K562 (cell line): ENCODE measurements around the gene ECHDC1. TPM values are rescaled to one million over a fixed set of nuclear protein-coding genes. Genes with fewer than 3 reads are reported as not detected.

Experiments used
- ATAC-seq: fragments of 200-7000 bp; cut with Tn5 transposase; 3 replicates; pipeline ENCODE4 v1.9.1; 2020; ENCODE audit warnings: moderate library complexity
- BruUV-seq: library from RNA; stranded (reverse); fragments of 400-500 nt; replicated peaks from 2 replicates; lab custom pipeline; 2021; lab: Mats Ljungman, UMichigan
- CTCF ChIA-PET: fragments of 300-600 bp; formaldehyde crosslinking; extraction: SDS; loops from one replicate; lab custom pipeline; 2021; ENCODE audit warnings: low intra/inter-chr PET ratio; lab: Yijun Ruan, JAX
- POLR2A ChIA-PET: fragments of 300-600, 350-650 bp; sonication (Branson Sonifier 250); formaldehyde crosslinking; extraction: SDS; loops from one replicate; lab custom pipeline; 2021; ENCODE audit warnings: antibody characterized with exemption, inconsistent platforms; lab: Yijun Ruan, JAX
- DNase-seq, 4 experiments: peaks; one replicate each; pipeline versions ENCODE4 v3.0.0 to v3.0.0-alpha.2; 2011 to 2018; ENCODE audit warnings: low spot score in 3 of 4, mixed read lengths in 3 of 4; ENCODE audit errors: extremely low read depth in 1 of 4
- FAIRE-seq: peaks from 2 replicates; lab custom pipeline; 2011; peaks lifted over from hg19 to GRCh38; lab: Jason Lieb, UNC
- H2AFZ ChIP-seq: 2 replicates; pipeline ENCODE4 v1.6.0; 2011; ENCODE audit warnings: low read depth, low read length, control low read depth, inconsistent platforms
- H3K27ac ChIP-seq: fragments of 200-600 bp; 3 replicates; pipeline ENCODE4 v1.8.0; 2011; ENCODE audit warnings: low read depth, mild to moderate bottlenecking, control low read depth, inconsistent platforms, low read length, moderate library complexity, mixed read lengths; ENCODE audit errors: extremely low read depth
- H3K27me3 ChIP-seq, 2 experiments: fragments of 300-600 bp in 1 of 2; 2 replicates in 1 of 2; 3 replicates in 1 of 2; pipeline versions ENCODE4 v1.6.0 to v1.8.0; 2011; ENCODE audit warnings: inconsistent platforms in 2 of 2, low read length in 2 of 2, mild to moderate bottlenecking in 1 of 2, mixed read lengths in 1 of 2, moderate library complexity in 1 of 2; ENCODE audit not compliant: control insufficient read depth in 2 of 2, insufficient read depth in 2 of 2
- H3K36me3 ChIP-seq: fragments of 300-600 bp; 3 replicates; pipeline ENCODE4 v1.8.0; 2011; ENCODE audit warnings: mild to moderate bottlenecking, low read length, inconsistent platforms; ENCODE audit not compliant: control insufficient read depth, insufficient read depth
- H3K4me1 ChIP-seq, 2 experiments: fragments of 200-600 bp in 1 of 2; replicated peaks in 1 of 2; 2 replicates in 1 of 2; 3 replicates in 1 of 2; pipeline versions ENCODE4 v1.5.1 to v1.8.0; 2011; ENCODE audit warnings: inconsistent platforms in 2 of 2, low read length in 2 of 2, mild to moderate bottlenecking in 1 of 2, mixed read lengths in 1 of 2, moderate library complexity in 1 of 2; ENCODE audit not compliant: control insufficient read depth in 2 of 2, insufficient read depth in 2 of 2
- H3K4me2 ChIP-seq: 2 replicates; pipeline ENCODE4 v1.6.1; 2011; ENCODE audit warnings: low read length, control low read depth, inconsistent platforms, mixed read lengths; ENCODE audit not compliant: insufficient read depth
- H3K4me3 ChIP-seq: fragments of 200-600 bp; sonication (generic), shearing (Covaris generic); 2 replicates; pipeline ENCODE4 v1.5.1; 2016; ENCODE audit warnings: control low read depth, inconsistent platforms
- H3K79me2 ChIP-seq: fragments of 200-600 bp; 3 replicates; pipeline ENCODE4 v1.8.0; 2011; ENCODE audit warnings: low read length, inconsistent platforms; ENCODE audit not compliant: control insufficient read depth, insufficient read depth
- H3K9ac ChIP-seq, 2 experiments: 2 replicates each; pipeline versions ENCODE4 v1.6.0 to v1.6.1; 2011; ENCODE audit warnings: low read depth in 2 of 2, low read length in 2 of 2, control low read depth in 1 of 2, inconsistent platforms in 1 of 2, mild to moderate bottlenecking in 1 of 2, mixed read lengths in 1 of 2; ENCODE audit not compliant: insufficient read depth in 1 of 2
- H3K9me1 ChIP-seq: one replicate; pipeline ENCODE4 v1.6.0; 2011; ENCODE audit warnings: inconsistent platforms, mild to moderate bottlenecking, low read length, moderate library complexity; ENCODE audit not compliant: control insufficient read depth, insufficient read depth
- H3K9me3 ChIP-seq: replicated peaks from 2 replicates; pipeline ENCODE4 v1.5.1; 2011; ENCODE audit warnings: low read depth, low read length, inconsistent platforms; ENCODE audit not compliant: control insufficient read depth, insufficient read depth
- H4K20me1 ChIP-seq: replicated peaks from 2 replicates; pipeline ENCODE4 v1.6.1; 2011; ENCODE audit warnings: low read length, inconsistent platforms, mixed read lengths; ENCODE audit not compliant: control insufficient read depth, insufficient read depth
- CEBPB ChIP-seq: fragments of 450-650 bp; IDR thresholded peaks from 2 replicates; pipeline ENCODE4 v1.6.1; 2016; ENCODE audit warnings: missing genetic modification characterization, missing compliant biosample characterization
- HDAC6 ChIP-seq: IDR thresholded peaks from 2 replicates; pipeline ENCODE4 v1.6.1; 2012; ENCODE audit warnings: low read depth, mild to moderate bottlenecking, control low read depth, inconsistent platforms, low read length, moderate library complexity
- WGBS: fragments of 100-300 bp; shearing (Covaris generic); methylation state at CpG from one replicate; pipeline ENCODE4 v1.1.6; 2016; ENCODE audit warnings: low coverage, mixed read lengths; ENCODE audit not compliant: insufficient coverage; ENCODE audit errors: missing lambda C conversion rate; 5-methylcytosine and 5-hydroxymethylcytosine counted together
- in situ Hi-C: fragments of 300-500 bp; cut with MboI; formaldehyde crosslinking; loops from 4 replicates; pipeline ENCODE4 v1.15.0; 2018; ENCODE audit warnings: inconsistent platforms, mixed read lengths
- intact Hi-C: fragments of 100-400 bp; cut with micrococcal nuclease; formaldehyde crosslinking; loops from 2 replicates; pipeline ENCODE4 v1.14.2; 2022
- polyA plus RNA-seq, 8 experiments: library from polyadenylated mRNA; depleted of rRNA in 4 of 8; stranded (reverse) in 5 of 8; unstranded in 3 of 8; fragments of >200 nt; fragmentation: Nextera tagmentation in 2 of 8; fragmentation: Illumina TruSeq in 1 of 8; extraction: Ambion mirVana in 2 of 8; extraction: Trizol in 1 of 8; gene quantifications; 2 replicates each; pipeline versions ENCODE4 v1.2.1 to v1.2.3, GENCODE V29; 2011 to 2014; ENCODE audit warnings: inconsistent platforms in 1 of 8, missing spikeins in 1 of 8
- total RNA-seq, 7 experiments: library from RNA; depleted of rRNA in 6 of 7; stranded (reverse); fragments of >200 nt in 6 of 7; fragmentation: Illumina TruSeq in 2 of 7; extraction: Trizol in 2 of 7; gene quantifications; 2 replicates each; pipeline versions ENCODE4 v1.2.1 to v1.2.3, GENCODE V29; 2011 to 2021; ENCODE audit warnings: low replicate concordance in 1 of 7
- TF ChIP-seq, protein P1 (sequence below), 2 experiments: fragments of 450-650 bp in 1 of 2; sonication (generic) in 1 of 2; formaldehyde crosslinking in 1 of 2; IDR thresholded peaks; 2 replicates each; pipeline versions ENCODE4 v1.7.1 to v1.9.0; 2016 to 2022; ENCODE audit warnings: inconsistent platforms in 1 of 2, mild to moderate bottlenecking in 1 of 2, missing genetic modification reagents in 1 of 2

Gene ECHDC1
- total and polyA plus RNA-seq, 9 of the 15 experiments (the other 6 are each of a cell fraction or from before 2014, with no cell fraction given): 58.0 to 105 (median 78.6) TPM

DNA sequence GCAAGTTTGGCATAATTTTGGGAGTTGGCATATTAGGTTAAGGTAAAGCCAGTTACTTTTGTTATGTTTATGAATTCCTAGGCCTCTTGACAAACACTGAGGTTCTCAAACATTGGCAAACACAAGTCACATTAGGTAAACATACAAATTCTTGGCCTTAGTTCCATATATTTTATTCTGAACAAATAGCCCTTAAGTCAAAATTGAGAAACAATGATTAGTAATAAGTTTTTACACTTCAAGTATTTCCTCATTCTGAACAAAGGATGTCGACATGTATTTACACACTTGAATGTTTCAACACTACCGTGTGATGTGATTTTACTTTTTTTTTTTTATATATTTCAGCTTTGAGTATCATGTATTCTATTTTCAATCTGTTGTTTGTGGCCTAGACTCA, 3.8 kb upstream of the ECHDC1 start:
- intact Hi-C loops: loop anchor here (10.0 kb wide), 1 partner anchor 1362 kb away; the partner anchor contains the start of gene TRMT11
- Histone ChIP-seq H3K4me3 (no peak overlapping the region), H3K9me1 (no peaks in the 10 kb centered on the region), H3K36me3 (peaks cover 5% of the 10 kb centered on the region; the same call in 2 of the 3 replicates), H3K27ac (no peak overlapping the region)
- CTCF ChIA-PET: no interaction called here
- in situ Hi-C loops: no loop called here
- TF ChIP-seq HDAC6 (no peak), CEBPB (tag) (0 out of 2 replicates have a peak, but pooled peaks have one; percentile 44)
- TF ChIP-seq, protein P1, sequence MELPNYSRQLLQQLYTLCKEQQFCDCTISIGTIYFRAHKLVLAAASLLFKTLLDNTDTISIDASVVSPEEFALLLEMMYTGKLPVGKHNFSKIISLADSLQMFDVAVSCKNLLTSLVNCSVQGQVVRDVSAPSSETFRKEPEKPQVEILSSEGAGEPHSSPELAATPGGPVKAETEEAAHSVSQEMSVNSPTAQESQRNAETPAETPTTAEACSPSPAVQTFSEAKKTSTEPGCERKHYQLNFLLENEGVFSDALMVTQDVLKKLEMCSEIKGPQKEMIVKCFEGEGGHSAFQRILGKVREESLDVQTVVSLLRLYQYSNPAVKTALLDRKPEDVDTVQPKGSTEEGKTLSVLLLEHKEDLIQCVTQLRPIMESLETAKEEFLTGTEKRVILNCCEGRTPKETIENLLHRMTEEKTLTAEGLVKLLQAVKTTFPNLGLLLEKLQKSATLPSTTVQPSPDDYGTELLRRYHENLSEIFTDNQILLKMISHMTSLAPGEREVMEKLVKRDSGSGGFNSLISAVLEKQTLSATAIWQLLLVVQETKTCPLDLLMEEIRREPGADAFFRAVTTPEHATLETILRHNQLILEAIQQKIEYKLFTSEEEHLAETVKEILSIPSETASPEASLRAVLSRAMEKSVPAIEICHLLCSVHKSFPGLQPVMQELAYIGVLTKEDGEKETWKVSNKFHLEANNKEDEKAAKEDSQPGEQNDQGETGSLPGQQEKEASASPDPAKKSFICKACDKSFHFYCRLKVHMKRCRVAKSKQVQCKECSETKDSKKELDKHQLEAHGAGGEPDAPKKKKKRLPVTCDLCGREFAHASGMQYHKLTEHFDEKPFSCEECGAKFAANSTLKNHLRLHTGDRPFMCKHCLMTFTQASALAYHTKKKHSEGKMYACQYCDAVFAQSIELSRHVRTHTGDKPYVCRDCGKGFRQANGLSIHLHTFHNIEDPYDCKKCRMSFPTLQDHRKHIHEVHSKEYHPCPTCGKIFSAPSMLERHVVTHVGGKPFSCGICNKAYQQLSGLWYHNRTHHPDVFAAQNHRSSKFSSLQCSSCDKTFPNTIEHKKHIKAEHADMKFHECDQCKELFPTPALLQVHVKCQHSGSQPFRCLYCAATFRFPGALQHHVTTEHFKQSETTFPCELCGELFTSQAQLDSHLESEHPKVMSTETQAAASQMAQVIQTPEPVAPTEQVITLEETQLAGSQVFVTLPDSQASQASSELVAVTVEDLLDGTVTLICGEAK (IDR thresholded peaks at IDR 0.05): no peak
- TF ChIP-seq, protein P1 (CRISPR knock-in tag; IDR thresholded peaks at IDR 0.05): no peak
- TF ChIP-seq, all 486 proteins: peak for 1
- FAIRE-seq (peak; percentile 15), DNase-seq (no peak), ATAC-seq (no peak)
- Histone ChIP-seq H3K27me3 (no peaks in the 10 kb centered on the region), H3K4me2 (no peak overlapping the region), H3K9ac (no peak overlapping the region), H2AFZ (no peak overlapping the region), H3K9me3 (no peaks in the 10 kb centered on the region; the same call in 1 of the 2 replicates), H3K79me2 (peaks cover 50% of the 10 kb centered on the region), H3K4me1 (peaks cover 0 to 3% of the 10 kb centered on the region in 2 experiments; a peak in 2 of 5 replicates), H4K20me1 (no peaks in the 10 kb centered on the region)
- WGBS: 96% methylated on average over 2 of the region's 2 CpGs
- POLR2A ChIA-PET: no interaction called here
- BruUV-seq: no TSS peak
